Measurements from ENCODE around the gene LILRB1.

GRCh38 chr19:54626757-54627156, 3.5 kb upstream of the LILRB1 start:
- no peak for TF ChIP-seq CTCF (IDR thresholded peaks at IDR 0.05; ENCODE audit: insufficient read depth, low read length)
- TF ChIP-seq POLR2AphosphoS5 (IDR thresholded peaks at IDR 0.05; ENCODE audit: low read depth), result no peak
- TF ChIP-seq REST (IDR thresholded peaks at IDR 0.05; ENCODE audit: insufficient replicate concordance, low read depth), result no peak
- no peak for TF ChIP-seq SPI1 (IDR thresholded peaks at IDR 0.05; ENCODE audit: borderline replicate concordance, low read depth)
- TF ChIP-seq GABPA (IDR thresholded peaks at IDR 0.05; ENCODE audit: low read depth), result no peak
